Measurements from ENCODE around the gene CLDN1. TPM values are rescaled to one million over a fixed set of nuclear protein-coding genes. Genes with fewer than 3 reads are reported as not detected.

Gene CLDN1
- total and polyA plus RNA-seq, 10 of the 15 experiments (the other 5 are each of a cell fraction or from before 2014, with no cell fraction given), result 3.4 to 22.8 (median 8.5) TPM

DNA sequence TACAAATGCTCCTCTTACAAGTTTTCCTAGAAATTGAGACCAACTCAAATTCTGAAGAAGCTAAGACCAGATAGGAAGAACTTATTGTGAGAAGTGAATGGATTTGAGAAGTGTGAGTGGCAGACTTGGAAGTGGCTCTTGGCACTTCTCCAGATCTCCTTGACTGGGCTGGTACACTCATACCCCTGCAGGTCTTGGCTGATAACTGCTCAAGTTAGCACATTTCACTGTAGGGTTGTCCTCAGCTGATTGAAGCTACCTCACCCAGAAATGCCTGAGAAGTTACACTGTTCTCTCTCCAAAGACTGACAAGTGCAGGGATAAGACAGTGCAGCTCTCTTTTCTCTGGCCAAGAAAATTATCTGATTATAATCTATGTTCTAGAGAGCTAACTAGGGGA is 16.5 kb upstream of the CLDN1 start (continued):
- no peak for TF ChIP-seq TARDBP (IDR thresholded peaks at IDR 0.05; ENCODE audit: borderline replicate concordance)

DNA sequence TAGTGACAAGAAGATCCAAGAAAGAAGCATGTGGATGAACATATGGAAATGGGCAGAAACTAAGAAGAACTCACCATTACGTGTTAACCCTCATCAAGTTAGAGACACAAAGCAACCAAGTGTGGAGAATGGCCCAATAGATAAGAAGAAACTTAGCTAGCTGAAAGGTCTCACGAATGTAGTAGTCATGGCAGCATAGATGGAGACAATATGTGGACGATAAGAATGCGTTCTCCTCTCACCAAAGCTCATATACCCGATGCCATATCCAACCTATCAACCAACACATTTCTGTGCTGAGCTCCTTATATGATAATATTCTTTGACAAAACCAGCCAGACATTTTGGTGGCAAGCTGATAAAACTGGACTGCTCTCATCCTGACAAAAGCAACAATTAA is 15.1 kb upstream of the CLDN1 start:
- no TSS peak for BruUV-seq (replicated peaks)
- Histone ChIP-seq H3K27ac (ENCODE audit: control insufficient read depth, insufficient read depth) (no peak overlapping the region), H4K20me1 (ENCODE audit: control insufficient read depth, insufficient read depth) (no peaks in the 10 kb centered on the region), H3K4me2 (ENCODE audit: control insufficient read depth, insufficient read depth) (no peak overlapping the region), H3K9ac (ENCODE audit: control insufficient read depth, insufficient read depth, low read length) (no peak overlapping the region), H3K36me3 (ENCODE audit: control insufficient read depth in 2 of 2, insufficient read depth in 2 of 2, low read length in 1 of 2) (no peaks in the 10 kb centered on the region), H3K9me3 (replicated peaks; ENCODE audit: control insufficient read depth, insufficient read depth, low read length) (no peaks in the 10 kb centered on the region; the same call in 2 of the 3 replicates), H2AFZ (ENCODE audit: control insufficient read depth, low read depth, low read length) (no peak overlapping the region), H3K4me3 (no peak overlapping the region), H3K27me3 (replicated peaks in 1 of 2; ENCODE audit: control insufficient read depth in 2 of 2, insufficient read depth in 2 of 2, low read length in 1 of 2) (no peaks in the 10 kb centered on the region), H3K79me2 (ENCODE audit: control insufficient read depth, insufficient read depth, low read length) (no peaks in the 10 kb centered on the region), H3K4me1 (ENCODE audit: control insufficient read depth, insufficient read depth, low read length) (no peaks in the 10 kb centered on the region)
- SMC1A ChIA-PET (ENCODE audit: uncharacterized antibody, unreplicated experiment), result interaction anchor here (0.6 to 4.3 kb wide), 15 partner anchors 8 to 127 kb away, joined by 3 to 22 read pairs (median 5); partner anchors contain the start of gene CLDN1
- DNase-seq (ENCODE audit: low read depth, low spot score) (no peak), FAIRE-seq (no peak), ATAC-seq (no peak)
- RAD21 ChIA-PET (ENCODE audit: unreplicated experiment), result interaction anchor here (1.5 to 3.0 kb wide), 8 partner anchors 12 to 112 kb away, joined by 4 to 23 read pairs (median 6); no protein-coding TSS in a partner anchor
- TF ChIP-seq, protein P1, sequence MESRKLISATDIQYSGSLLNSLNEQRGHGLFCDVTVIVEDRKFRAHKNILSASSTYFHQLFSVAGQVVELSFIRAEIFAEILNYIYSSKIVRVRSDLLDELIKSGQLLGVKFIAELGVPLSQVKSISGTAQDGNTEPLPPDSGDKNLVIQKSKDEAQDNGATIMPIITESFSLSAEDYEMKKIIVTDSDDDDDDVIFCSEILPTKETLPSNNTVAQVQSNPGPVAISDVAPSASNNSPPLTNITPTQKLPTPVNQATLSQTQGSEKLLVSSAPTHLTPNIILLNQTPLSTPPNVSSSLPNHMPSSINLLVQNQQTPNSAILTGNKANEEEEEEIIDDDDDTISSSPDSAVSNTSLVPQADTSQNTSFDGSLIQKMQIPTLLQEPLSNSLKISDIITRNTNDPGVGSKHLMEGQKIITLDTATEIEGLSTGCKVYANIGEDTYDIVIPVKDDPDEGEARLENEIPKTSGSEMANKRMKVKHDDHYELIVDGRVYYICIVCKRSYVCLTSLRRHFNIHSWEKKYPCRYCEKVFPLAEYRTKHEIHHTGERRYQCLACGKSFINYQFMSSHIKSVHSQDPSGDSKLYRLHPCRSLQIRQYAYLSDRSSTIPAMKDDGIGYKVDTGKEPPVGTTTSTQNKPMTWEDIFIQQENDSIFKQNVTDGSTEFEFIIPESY (IDR thresholded peaks at IDR 0.05), result no peak
- TF ChIP-seq SIN3A (IDR thresholded peaks at IDR 0.05; ENCODE audit: low read depth, low read length) (no peak), SIX5 (IDR thresholded peaks at IDR 0.05; ENCODE audit: low read depth, low read length, severe bottlenecking) (no peak), TARDBP (IDR thresholded peaks at IDR 0.05; ENCODE audit: borderline replicate concordance) (no peak), POLR2AphosphoS2 (IDR thresholded peaks at IDR 0.05; ENCODE audit: low read depth, low read length) (no peak), GABPA (IDR thresholded peaks at IDR 0.05; ENCODE audit: low read depth) (no peak)
- intact Hi-C loops (cut with micrococcal nuclease; ENCODE audit: unreplicated experiment) (no loop called here), in situ Hi-C loops (cut with MboI) (no loop called here)
- WGBS (ENCODE audit: insufficient coverage, insufficient replicate concordance, low lambda C conversion rate, missing lambda C conversion rate), result 28% methylated on average over 5 of the region's 5 CpGs
- CTCF ChIA-PET, result interaction anchor here (0.6 to 3.2 kb wide), 9 partner anchors 8 to 112 kb away, joined by 3 to 21 read pairs (median 10); partner anchors contain the start of gene CLDN1
- POLR2A ChIA-PET, result interaction anchor here (0.6 to 1.0 kb wide), 3 partner anchors 9 to 35 kb away, joined by 3 to 4 read pairs (median 3); no protein-coding TSS in a partner anchor

Data from GM12878 (cell line).